Skin epidermis (tissue), 12 donors: ENCODE data around the gene SLC44A3.

Source experiments
- H3K27ac ChIP-seq, 21 experiments: fragments of 200-600 bp; sonication (generic) in 11 of 21; one replicate each; pipeline ENCODE4 v1.5.0; 2020; ENCODE audit warnings: mild to moderate bottlenecking in 3 of 21, inconsistent platforms in 2 of 21, moderate library complexity in 2 of 21
- H3K4me3 ChIP-seq, 7 experiments: fragments of 200-600 bp; sonication (generic) in 2 of 7; one replicate each; pipeline ENCODE4 v1.5.0; 2020; ENCODE audit warnings: inconsistent platforms in 2 of 7, mild to moderate bottlenecking in 2 of 7, moderate library complexity in 1 of 7

Gene SLC44A3

DNA sequence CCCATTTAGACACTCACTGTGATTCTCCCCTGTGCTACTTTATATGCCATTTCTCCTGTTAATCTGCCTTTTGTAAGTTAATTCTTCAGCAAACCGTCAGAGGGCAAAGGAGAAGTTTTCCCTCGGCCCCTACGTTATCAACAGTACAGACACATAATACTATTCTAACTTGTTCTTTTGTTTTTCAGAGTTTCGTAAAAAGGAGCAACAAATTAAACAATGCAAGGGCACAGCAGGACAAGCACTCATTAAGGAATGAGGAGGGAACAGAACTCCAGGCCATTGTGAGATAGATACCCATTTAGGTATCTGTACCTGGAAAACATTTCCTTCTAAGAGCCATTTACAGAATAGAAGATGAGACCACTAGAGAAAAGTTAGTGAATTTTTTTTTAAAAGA lies 74.5 kb downstream of the SLC44A3 start:
- H3K27ac ChIP-seq = peak overlapping the region in 1 of 21 experiments; percentile 44

DNA sequence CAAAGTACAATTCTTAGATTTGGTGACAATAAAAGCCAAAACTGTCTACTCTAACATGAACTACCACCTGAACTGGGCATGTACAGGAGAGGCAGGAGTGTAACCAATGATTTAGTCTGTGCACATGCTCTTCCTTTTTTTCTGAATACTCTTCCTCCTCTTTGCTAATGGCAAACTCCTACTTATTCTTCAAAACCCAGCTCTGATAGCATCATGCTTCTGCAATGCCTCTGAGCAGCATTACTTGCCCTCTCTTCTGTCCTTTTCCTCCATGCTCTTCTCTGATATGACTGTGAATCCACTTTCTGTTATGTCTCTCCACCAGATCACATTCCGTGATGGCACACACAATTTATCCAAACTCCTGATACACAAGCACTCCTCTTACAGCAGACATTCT lies 75.4 kb downstream of the SLC44A3 start:
- Histone ChIP-seq H3K4me3 (no peak overlapping the region), H3K27ac (no peak overlapping the region)

More for the DNA sequence above, 74.5 kb downstream of the SLC44A3 start:
- H3K4me3 ChIP-seq = no peak overlapping the region

DNA sequence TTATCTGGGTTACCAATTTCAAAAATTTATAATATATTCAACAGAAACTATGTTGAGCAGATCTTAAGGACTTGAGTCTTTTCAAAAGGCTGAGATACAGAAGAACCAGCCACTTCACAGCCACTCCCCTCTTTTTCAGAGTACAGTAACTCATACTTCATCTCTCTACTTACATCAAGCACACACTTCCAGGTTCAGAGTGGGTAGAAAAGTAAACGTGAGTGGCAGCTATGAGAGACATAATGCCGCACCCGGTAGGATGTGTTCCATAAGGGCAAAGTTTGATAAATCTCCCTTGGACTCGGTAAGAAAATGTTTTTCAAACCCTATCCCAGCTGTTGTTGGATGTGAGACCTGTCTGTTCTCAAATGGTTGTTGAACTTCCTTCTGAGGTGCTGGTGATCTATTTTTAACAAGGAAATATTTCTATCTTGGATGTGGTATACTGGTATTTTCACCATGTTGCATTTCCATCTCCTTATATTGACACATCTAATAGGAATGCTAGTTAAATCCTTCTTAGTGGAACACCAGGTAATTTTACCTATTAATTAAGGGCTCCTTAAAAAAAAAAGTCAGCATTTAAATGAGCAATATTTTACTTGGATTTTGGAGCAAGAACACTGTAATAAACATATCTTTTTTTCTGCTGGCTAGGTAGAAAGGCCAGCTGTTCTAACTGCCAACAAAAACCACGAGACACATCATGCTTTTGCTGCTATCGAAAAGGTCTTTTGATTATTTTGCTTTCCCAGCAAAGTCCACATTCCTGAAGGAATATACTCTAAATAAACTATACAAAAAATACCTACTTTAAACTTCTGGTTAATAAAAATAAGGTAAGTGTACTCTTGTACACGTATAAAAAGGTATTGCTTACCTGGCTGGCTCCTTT lies 78.6 kb downstream of the SLC44A3 start:
- H3K4me3 ChIP-seq = no peak overlapping the region
- H3K27ac ChIP-seq = no peak overlapping the region

DNA sequence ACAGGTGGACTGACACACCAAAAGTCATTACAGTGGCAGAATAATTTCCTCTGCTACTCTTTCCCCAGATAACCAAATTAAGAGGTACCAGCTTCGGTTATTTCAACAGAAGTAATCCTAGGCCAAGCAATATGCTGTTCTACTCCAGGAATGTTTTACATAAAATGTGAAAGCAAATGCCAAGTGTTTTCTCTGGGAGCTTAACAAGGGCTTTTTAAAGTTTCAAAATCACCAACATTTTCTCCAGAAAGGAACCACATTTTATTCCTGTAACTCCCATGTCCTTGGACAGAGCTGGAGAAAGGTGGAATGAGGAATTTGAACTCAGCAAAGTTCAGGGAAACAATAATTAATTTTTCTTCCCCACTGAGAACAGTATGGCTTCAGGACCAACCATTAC lies 79.6 kb downstream of the SLC44A3 start:
- no peak overlapping the region for H3K4me3 ChIP-seq
- H3K27ac ChIP-seq = no peak overlapping the region

GRCh38 chr1:94901841-94902240 lies 81.7 kb downstream of the SLC44A3 start:
- no peak overlapping the region for H3K4me3 ChIP-seq
- no peak overlapping the region for H3K27ac ChIP-seq

DNA sequence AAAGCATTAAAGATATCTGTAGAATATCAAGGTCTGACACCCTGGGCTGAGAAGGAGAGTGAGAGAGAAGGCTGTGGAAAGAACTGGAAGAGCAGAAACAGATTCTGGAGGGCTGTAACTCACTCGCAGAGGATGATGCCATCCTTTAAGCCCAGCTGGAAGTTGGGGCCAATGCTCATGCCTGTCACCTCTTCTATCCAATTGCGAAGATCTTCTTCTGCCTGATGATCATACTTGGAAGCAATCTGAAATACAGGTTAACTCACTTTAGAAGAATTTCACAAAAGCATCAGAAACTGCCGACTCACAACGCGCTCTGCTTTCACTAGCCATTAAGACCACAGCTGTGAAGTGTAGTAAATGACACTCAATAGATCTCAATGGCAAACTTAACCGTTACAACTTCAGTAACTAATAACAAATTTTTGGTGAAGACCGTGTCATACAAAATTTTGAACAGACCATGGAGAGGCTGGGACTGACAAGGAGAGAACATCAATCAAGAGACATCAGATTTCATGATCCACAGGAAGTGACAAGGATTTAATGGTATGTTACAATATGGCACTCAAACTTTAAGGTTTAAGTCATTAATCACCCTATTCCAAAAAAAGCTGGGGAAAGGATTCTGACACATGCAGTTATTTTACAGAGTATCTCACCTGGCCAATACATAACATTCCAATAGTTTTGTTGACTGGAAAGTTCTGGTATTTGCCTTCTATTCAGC lies 83.3 kb downstream of the SLC44A3 start:
- Histone ChIP-seq H3K27ac (peak overlapping the region in 1 of 21 experiments; percentile 17), H3K4me3 (no peak overlapping the region)

DNA sequence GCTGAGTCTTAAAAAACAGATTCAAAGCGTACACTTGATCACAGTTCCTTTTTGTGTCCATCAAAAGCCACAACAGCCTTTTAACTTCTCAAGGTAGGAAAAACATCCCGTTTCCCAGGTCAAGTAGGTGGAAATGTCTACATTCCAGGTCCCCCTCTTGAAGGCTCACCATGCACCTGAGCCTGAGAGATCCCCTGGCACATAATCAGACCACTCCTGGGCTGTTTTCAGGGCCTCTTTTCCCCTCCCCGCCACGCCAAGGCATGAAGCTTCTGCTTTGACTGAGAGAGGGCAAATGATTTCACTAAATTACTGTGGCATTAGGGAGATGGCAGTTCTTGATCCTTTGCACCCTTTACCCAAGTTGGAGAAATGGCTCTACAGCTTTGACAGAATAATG lies 85.0 kb downstream of the SLC44A3 start:
- no peak overlapping the region for H3K27ac ChIP-seq
- no peak overlapping the region for H3K4me3 ChIP-seq

DNA sequence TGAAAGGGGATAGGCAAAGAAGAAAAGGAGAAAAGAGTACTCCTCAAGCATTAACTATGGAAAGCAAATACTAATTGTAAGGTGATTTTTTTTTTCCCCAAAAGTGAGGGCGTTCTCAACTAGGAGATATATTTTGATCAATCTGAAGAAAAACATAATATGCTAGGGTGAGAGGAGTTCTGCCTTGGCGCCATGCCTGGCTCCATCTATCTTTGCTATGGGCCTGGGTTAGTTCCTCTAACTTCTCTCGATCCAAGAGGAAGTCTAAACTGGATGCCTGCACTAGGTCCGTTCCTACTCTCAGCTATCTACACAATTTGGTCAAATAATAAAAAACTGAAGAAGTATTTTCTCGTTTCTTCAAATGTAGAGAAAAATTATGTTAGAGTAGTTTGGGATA lies 86.2 kb downstream of the SLC44A3 start:
- Histone ChIP-seq H3K27ac (no peak overlapping the region), H3K4me3 (no peak overlapping the region)

DNA sequence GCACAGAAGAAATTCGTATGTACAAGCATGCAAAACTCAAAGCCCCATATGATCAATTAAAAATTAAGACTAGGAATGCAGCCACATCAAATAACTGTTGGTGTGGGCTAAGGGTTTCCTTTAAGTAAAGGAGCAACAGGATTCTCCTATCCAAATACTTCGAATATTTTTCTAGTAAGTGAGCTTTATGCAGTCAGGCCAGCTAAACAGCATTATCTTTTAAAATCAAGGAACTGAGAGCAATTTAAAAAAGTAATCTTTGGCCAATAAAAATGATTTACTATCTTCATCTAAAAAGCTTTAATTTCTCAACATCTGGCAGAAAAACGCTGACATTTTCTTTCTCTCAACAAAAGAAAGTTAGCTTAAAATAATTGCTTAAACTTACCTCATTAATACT lies 87.0 kb downstream of the SLC44A3 start:
- H3K4me3 ChIP-seq = no peak overlapping the region
- peak overlapping the region in 1 of 21 experiments; percentile 17 for H3K27ac ChIP-seq

DNA sequence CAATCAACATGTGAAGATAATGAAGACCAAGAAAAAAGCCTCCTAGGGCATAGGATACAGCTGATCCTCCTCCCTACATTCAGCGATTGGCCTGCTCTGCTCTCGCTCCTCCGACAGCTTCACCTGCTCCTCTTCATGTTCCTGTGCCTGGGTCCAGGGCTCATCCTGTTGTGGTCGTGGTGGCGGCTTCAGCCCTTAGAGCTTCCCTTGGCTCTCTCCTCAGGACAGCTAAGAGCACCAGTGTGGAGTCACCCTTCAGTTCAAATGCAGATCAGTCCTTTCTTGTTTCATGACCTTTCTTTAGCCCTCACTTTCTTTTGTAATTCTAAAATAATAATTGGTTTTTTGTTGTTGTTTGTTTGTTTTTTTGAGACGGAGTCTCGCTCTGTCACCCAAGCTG lies 88.0 kb downstream of the SLC44A3 start:
- no peak overlapping the region for H3K27ac ChIP-seq

DNA sequence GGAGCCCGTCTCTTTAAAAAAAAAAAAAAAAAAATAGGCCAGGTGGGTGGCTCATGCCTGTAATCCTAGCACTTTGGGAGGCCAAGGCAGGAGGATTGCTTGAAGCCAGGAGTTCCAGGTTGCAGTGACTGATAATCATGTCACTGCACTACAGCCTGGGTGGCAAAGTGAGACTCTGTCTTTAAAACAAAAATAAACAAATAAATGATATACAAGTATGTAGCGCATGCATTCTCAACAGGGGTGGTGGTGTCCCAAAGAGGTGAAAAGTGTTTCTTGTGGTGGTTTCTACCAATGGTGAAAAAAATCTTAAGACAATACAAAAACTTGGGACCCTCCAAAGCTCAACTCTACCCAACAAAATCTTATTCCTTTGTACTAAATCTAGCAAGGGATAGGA lies 88.8 kb downstream of the SLC44A3 start:
- H3K27ac ChIP-seq = no peak overlapping the region
- H3K4me3 ChIP-seq = no peak overlapping the region

More for the DNA sequence above, 88.0 kb downstream of the SLC44A3 start:
- no peak overlapping the region for H3K4me3 ChIP-seq

DNA sequence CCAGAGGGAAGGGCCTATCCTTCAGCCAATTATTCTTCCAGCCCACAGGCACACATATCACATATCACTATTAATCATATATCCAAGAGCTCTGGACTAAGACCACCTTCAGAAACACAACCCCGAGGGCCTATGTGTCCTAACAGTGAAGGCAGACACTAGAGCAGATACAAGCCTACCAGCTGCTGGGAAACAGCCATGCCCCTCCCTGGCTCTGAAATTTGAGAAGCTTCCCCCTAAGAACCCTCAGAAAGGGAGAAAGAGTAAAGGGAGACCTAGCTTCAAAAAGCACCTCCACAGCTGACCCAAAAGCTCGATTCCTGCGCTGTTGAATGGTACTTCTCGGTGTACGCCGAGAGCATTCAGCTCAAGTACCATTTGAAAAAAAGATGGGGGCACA lies 89.3 kb downstream of the SLC44A3 start:
- Histone ChIP-seq H3K27ac (no peak overlapping the region), H3K4me3 (no peak overlapping the region)

DNA sequence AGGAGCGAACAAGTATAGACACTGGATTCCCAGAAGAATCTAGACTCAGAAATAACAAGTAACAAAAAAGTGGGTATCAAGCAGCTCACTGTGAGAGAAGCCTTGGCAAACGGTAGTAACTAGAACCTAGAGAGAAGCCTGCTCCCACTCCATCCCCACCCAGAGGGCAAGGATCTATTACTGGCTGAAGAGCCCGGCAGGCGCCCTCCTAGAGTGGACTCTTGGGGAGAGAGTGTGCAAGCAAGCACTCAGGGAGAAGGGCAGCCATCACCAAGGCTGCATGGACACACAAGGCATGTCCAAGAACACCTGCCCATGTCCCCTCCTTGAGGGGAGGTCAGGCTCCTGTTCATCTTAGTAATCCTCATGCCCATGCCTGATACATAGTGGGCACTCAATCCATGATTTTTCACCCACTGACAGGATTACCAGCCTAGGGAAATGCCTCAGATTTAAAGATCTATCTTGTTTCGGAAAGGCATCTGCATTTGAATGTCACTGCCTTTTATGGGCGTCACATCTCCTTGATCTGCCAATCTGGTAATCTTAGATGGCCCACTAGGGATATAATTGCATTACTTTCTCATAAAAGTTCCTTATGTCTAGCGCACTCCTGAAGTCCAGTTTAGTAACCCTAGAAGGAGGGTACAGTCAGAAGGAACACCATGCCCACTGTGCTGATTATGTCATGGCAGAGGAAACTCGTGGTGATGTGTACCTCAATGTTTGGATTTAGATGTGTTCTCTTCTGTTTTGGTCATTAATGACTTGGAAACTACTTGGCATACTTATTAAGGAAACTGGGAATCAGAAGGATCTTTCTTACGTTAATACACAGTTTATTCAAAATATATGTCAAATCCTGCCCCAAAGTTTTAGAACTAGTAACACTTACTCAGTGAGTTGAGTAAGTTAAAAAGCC lies 92.4 kb downstream of the SLC44A3 start:
- H3K4me3 ChIP-seq = no peak overlapping the region
- peak overlapping the region in 1 of 21 experiments; percentile 6 for H3K27ac ChIP-seq

- Histone ChIP-seq H3K4me3 (no peak overlapping the region), H3K27ac (no peak overlapping the region)
Measured at GRCh38 chr1:94917251-94917650, 97.1 kb downstream of the SLC44A3 start.

DNA sequence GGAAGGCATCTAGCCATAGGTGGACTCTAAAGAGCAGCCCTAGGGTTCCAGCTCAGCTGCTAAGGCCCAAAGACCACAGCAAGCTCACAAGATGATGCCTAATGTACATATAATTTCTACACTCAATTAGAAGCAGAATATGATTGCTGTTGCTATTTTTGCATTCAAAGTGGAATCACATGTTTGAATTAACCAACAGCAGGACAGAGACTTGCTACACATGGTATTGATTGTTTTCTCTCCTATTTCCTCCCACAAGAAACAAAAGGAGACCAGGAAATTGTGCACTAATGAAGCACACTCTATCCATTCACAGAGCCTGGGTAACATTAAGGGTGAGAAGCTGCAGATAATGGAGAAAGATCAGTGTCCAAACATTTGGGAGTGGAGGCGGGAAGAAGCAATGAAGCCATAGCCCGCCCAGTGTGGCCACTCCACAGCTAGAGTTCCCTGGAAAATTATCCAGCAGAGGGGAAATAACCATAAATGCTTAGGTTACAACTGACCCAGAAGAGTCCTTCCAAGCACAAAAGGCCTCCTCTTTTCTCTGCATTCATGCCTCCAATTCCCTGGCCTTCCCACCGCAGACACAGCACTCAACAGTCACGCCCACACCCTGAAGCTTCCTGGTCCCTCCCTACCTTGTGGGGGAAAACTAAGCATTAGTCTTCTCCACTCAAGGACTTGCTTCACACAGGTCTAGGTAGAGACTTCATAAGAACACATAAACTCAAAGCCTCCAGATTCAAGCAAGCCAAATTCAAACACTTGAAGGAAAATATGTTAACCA lies 99.3 kb downstream of the SLC44A3 start:
- peak overlapping the region in 11 of 21 experiments; percentile 2 to 44 (median 18) for H3K27ac ChIP-seq
- no peak overlapping the region for H3K4me3 ChIP-seq

DNA sequence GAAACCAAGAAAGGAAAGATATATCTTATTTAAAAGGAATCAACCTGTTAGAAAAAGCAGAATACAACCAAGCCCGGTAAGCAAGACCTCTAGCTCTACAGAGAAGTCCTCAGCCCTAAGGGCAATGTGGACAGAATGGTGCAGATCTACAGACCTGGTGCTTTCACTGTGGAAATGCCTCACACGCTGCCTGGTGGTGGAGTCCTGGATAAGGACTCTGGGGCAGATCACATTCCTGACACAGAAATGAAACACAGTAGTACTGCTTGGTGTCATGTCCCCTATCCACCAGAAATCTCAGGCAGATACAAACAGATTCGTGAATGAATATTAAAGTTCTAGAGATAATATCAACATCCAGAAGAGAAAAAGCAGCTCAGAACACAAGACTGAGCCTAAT lies 99.9 kb downstream of the SLC44A3 start:
- H3K27ac ChIP-seq = peak overlapping the region in 11 of 21 experiments; percentile 2 to 44 (median 18)
- H3K4me3 ChIP-seq = no peak overlapping the region

- Histone ChIP-seq H3K27ac (no peak overlapping the region), H3K4me3 (no peak overlapping the region)
Measured at GRCh38 chr1:94921977-94922376, 101.8 kb downstream of the SLC44A3 start.

DNA sequence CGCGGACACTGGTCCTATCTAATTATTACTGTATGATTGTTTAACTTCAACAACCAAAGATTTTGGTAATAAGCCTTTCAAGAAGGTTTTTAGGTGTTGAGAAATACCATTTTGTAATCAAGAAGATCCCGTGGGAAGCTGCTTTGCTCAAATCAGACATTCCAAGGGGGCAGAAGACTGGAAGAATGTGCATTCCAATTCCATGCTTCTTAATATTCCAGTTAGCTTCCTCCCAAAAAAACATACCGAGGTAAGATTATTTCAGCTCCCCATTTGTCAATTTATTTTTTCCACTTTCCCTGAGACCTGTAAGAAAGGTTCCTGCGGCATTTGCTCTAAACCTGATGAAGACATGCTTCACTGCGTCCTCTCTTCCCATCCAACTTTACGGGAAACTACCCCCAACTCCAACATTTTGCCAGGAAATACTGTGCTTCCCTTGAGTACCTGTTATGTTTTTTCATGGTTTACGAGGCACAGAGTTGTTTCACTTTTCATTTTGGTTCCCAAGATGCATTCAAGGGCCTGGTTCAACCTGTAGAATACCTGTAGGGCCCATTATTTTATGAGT lies 102.7 kb downstream of the SLC44A3 start:
- Histone ChIP-seq H3K27ac (peak overlapping the region in 1 of 21 experiments; percentile 32), H3K4me3 (no peak overlapping the region)

DNA sequence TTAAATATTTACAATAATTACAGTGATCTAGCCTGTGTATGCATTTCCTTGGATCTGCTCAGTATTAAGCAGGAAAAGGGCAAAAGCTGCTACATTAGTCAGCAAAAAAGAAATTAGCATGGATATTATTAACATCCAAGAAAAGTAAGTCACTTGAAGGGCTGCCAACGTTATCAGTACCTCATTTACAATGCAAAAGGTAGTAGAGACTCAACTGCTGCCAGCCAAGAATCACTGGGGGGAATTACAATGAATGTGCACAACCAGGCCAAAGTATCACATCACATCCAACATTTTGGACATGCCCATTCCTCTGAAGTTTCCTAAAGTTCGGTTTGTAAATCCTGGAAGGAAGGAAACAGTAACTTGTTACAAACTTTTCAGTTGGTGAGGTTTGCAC lies 104.8 kb downstream of the SLC44A3 start:
- Histone ChIP-seq H3K27ac (peak overlapping the region in 19 of 21 experiments; percentile 82 to 98 (median 94)), H3K4me3 (peak overlapping the region; percentile 53 to 86 (median 72))
